Keratinocyte (primary cell): ENCODE data around the gene ARRB1.

Source experiments
- EZH2 ChIP-seq: IDR thresholded peaks from one replicate; pipeline ENCODE4 v1.6.1; 2012; ENCODE audit warnings: inconsistent platforms, mild to moderate bottlenecking, low read length, moderate library complexity
- TF ChIP-seq, protein P1 (sequence below), 3 experiments: IDR thresholded peaks in 1 of 3; conservative IDR thresholded peaks in 1 of 3; optimal IDR thresholded peaks in 1 of 3; 2 replicates in 2 of 3; 3 replicates in 1 of 3; pipeline versions ENCODE3 to v1.5.1; 2011; ENCODE audit warnings: low read length in 3 of 3, mild to moderate bottlenecking in 3 of 3, moderate library complexity in 2 of 3, control low read depth in 1 of 3, inconsistent platforms in 1 of 3; ENCODE audit not compliant: insufficient read depth in 2 of 3; ENCODE audit errors: extremely low read depth in 1 of 3

DNA sequence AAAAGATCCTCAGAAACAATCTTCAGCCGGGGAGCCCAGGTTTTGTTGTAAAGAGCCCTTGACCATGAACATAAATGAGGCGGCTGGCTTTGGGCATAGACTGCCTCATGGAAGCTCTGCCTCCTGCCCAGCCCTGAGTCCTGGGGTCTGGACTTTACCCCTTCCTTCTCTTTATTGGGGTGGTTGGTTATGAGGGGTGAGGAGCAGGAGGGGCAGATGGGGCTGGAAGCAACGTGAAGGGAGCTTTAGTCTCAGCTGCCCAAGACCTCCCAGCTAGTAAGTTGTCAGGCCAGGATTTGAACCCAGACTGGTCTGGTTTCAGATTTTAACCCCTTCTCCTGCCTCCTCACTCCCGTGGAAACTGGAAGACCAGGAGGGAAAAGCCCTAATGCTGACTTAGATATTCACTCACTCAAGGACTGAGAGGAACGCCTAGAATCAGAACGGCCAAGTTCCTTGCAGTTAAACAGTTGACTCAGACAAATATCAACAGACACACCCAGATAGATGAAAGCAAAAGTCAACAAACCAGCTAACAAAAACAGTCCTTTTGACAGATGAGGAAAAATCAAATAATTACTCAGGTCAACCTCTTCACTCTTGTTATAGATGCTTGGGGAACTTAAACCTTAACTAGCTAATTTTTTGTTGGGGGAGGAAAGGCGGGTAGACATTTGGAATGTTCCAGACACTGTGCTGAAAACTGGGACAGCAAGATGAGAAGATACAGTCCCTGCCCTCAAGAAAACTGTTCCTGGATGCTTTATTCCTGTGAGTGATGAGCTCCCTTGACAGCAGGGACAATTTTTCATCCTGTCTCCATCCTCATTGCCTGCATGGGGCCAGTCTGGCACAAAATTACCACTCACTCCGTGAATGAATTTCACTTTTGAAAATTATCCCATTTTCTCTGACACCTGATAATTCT lies 20.8 kb upstream of the ARRB1 start:
- TF ChIP-seq, protein P1, sequence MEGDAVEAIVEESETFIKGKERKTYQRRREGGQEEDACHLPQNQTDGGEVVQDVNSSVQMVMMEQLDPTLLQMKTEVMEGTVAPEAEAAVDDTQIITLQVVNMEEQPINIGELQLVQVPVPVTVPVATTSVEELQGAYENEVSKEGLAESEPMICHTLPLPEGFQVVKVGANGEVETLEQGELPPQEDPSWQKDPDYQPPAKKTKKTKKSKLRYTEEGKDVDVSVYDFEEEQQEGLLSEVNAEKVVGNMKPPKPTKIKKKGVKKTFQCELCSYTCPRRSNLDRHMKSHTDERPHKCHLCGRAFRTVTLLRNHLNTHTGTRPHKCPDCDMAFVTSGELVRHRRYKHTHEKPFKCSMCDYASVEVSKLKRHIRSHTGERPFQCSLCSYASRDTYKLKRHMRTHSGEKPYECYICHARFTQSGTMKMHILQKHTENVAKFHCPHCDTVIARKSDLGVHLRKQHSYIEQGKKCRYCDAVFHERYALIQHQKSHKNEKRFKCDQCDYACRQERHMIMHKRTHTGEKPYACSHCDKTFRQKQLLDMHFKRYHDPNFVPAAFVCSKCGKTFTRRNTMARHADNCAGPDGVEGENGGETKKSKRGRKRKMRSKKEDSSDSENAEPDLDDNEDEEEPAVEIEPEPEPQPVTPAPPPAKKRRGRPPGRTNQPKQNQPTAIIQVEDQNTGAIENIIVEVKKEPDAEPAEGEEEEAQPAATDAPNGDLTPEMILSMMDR (optimal IDR thresholded peaks at IDR 0.05 in 1 of 3, IDR thresholded peaks at IDR 0.05 in 1 of 3, conservative IDR thresholded peaks at IDR 0.05 in 1 of 3; ENCODE audit: extremely low read depth in 1 of 3, insufficient read depth in 2 of 3, low read length in 3 of 3), result no peak
- TF ChIP-seq EZH2, result no peak
